Tibial nerve (tissue), 4 donors: Measurements from ENCODE around the gene MEX3D. TPM values are rescaled to one million over a fixed set of nuclear protein-coding genes. Genes with fewer than 3 reads are reported as not detected.

ENCODE experiments used
- DNase-seq, 2 donors: peaks; one replicate each; pipeline ENCODE4 v3.0.0-alpha.2; 2019; ENCODE audit warnings: low spot score in 2 of 2
- H3K27ac ChIP-seq, 4 donors: fragments of 200-600 bp; sonication (generic) in 3 of 4; one replicate each; pipeline ENCODE4 v1.5.1; 2017 to 2019; ENCODE audit warnings: mild to moderate bottlenecking in 1 of 4
- H3K27me3 ChIP-seq, 2 donors: fragments of 200-600 bp; sonication (generic) in 1 of 2; one replicate each; pipeline versions ENCODE4 v1.5.1 to v1.6.0; 2017 to 2019
- H3K36me3 ChIP-seq, 3 donors: fragments of 200-600 bp; sonication (generic); one replicate each; pipeline ENCODE4 v1.5.1; 2018 to 2019
- H3K4me1 ChIP-seq, 4 donors: fragments of 200-600 bp; sonication (generic) in 3 of 4; one replicate each; pipeline ENCODE4 v1.5.1; 2017 to 2019
- H3K4me3 ChIP-seq, 4 donors: fragments of 200-600 bp; sonication (generic) in 3 of 4; one replicate each; pipeline ENCODE4 v1.5.1; 2017 to 2019; ENCODE audit warnings: mild to moderate bottlenecking in 1 of 4, moderate library complexity in 1 of 4
- H3K9me3 ChIP-seq, 4 donors: fragments of 200-600 bp; sonication (generic) in 3 of 4; one replicate each; pipeline ENCODE4 v1.5.1; 2017 to 2019
- CTCF ChIP-seq, 5 experiments: fragments of 200-600 bp in 3 of 5; fragments of 450-650 bp in 2 of 5; sonication (generic) in 3 of 5; IDR thresholded peaks; one replicate each; pipeline ENCODE4 v1.5.1; 2016 to 2019; ENCODE audit warnings: antibody characterized with exemption in 5 of 5, mild to moderate bottlenecking in 3 of 5, moderate library complexity in 2 of 5
- EP300 ChIP-seq, 2 donors: sonication (generic); formaldehyde crosslinking; IDR thresholded peaks; one replicate each; pipeline ENCODE4 v1.6.1; 2017; ENCODE audit warnings: antibody characterized with exemption in 2 of 2, mild to moderate bottlenecking in 1 of 2
- POLR2A ChIP-seq, 2 donors: fragments of 450-650 bp; IDR thresholded peaks; one replicate each; pipeline ENCODE4 v1.6.1; 2017; ENCODE audit warnings: antibody characterized with exemption in 2 of 2, mild to moderate bottlenecking in 2 of 2, moderate library complexity in 2 of 2
- WGBS, 2 donors: methylation state at CpG; one replicate each; pipeline ENCODE4 v1.1.5; 2018; 5-methylcytosine and 5-hydroxymethylcytosine counted together
- total RNA-seq, 4 donors: library from RNA; depleted of rRNA; stranded (reverse); fragments of >200 nt; gene quantifications; one replicate each; pipeline ENCODE4 v1.1.0, GENCODE V29; 2016

The MEX3D gene
- total RNA-seq, 4 donors from 2014 or later, result 19.4 to 32.7 (median 27.4) TPM

DNA sequence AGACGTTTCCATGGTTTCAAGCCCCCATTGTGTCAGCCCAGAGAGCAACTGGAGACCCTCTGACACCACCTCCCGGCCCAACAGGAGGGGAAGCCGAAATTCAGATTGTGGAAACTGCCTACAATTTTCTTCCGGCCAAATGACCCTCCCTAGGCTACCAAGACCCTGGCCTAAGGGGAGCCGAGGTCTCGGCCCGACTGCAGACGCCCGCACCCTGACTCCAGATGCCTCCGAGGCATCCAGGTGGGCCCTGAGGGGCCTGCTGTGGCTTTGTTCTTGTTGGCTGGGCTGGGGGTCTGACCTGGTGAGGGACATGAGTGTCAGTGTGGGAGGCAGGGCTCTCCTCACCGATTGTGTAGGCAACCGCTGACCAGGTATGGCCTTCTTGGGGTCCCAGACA lies 9.6 kb downstream of the MEX3D start:
- 72% methylated on average over 12 of the region's 12 CpGs for WGBS, 2 donors
- Histone ChIP-seq H3K27ac (no peak overlapping the region), H3K9me3 (no peaks in the 10 kb centered on the region), H3K4me3 (no peak overlapping the region), H3K27me3 (no peaks in the 10 kb centered on the region), H3K4me1 (peaks cover 0 to 16% (median 0%) of the 10 kb centered on the region in 4 donors), H3K36me3 (peaks cover 0 to 36% (median 2%) of the 10 kb centered on the region in 3 donors)
- no peak for DNase-seq
- no peak for TF ChIP-seq POLR2A (IDR thresholded peaks at IDR 0.05)
- TF ChIP-seq CTCF (IDR thresholded peaks at IDR 0.05), result no peak
- no peak for TF ChIP-seq EP300 (IDR thresholded peaks at IDR 0.05)

DNA sequence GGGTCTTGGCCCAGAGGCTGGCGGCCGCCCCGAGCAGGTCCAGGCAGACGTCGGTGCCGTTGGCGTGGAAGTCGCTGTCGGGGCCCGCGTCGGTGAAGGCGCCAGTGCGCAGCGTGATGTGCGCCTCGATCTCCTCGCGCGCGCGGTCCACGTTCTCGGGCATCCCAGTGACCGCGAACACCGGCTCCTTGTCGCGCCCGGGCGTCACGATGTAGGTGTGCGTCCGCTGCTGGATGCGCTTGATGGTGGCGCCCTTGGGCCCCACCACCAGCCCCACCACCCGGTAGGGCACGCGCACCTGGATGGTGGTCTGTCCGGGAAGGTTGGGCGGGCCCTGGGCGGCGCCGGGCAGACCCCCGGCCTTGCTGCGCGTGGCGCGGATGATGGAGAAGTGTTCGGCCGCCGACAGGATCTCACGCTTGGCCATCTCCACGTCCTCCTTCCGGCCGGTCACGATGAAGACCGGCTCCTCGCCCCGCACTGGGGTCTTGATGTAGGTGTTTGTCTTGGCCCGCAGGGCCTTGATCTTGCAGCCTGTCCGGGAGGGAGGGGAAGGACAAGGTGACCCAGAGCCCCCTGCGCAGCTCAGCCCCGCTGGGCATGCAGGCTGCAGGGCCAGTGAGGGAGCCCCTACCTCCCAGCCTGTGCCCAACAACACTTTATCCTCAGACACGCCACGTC lies 11.6 kb downstream of the MEX3D start:
- TF ChIP-seq POLR2A (IDR thresholded peaks at IDR 0.05), result no peak
- Histone ChIP-seq H3K27me3 (no peaks in the 10 kb centered on the region), H3K27ac (no peak overlapping the region), H3K4me1 (peaks cover 0 to 16% (median 0%) of the 10 kb centered on the region in 4 donors), H3K36me3 (peaks cover 0 to 25% (median 2%) of the 10 kb centered on the region in 3 donors), H3K9me3 (no peaks in the 10 kb centered on the region), H3K4me3 (no peak overlapping the region)
- 93 to 94% methylated on average over 57 to 65 of the region's 66 CpGs for WGBS, 2 donors
- no peak for DNase-seq

- Histone ChIP-seq H3K36me3 (peaks cover 0 to 25% (median 2%) of the 10 kb centered on the region in 3 donors), H3K4me1 (peaks cover 0 to 8% (median 0%) of the 10 kb centered on the region in 4 donors), H3K9me3 (no peaks in the 10 kb centered on the region), H3K4me3 (no peak overlapping the region), H3K27me3 (no peaks in the 10 kb centered on the region), H3K27ac (no peak overlapping the region)
- DNase-seq, result no peak
- WGBS, 2 donors, result 90 to 95% methylated on average over 82 to 87 of the region's 121 CpGs
- TF ChIP-seq EP300 (IDR thresholded peaks at IDR 0.05) (no peak), CTCF (IDR thresholded peaks at IDR 0.05) (no peak)
These were observed 12.4 kb downstream of the MEX3D start for GRCh38 chr19:1555487-1556389.

DNA sequence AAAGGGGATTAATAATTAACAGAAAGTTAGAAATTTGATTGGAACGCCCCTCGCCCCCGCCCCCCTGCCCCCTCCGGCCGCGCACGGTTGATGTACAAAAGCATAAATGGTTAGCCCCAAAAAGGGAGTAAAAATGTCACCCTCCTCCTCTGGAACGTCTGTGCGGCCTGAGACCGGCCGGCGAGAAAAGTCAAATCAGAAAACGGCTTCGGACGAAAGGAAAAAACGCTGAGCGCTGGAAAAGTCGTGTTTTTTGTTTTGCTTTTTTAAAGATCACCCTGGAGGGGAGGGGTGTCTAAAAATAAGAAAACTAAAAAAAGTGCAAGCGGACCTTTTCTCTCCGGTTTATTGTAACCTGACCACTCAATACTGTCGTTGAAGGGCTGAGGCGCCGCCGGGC lies 13.2 kb downstream of the MEX3D start:
- Histone ChIP-seq H3K4me1 (no peaks in the 10 kb centered on the region), H3K4me3 (no peak overlapping the region), H3K36me3 (peaks cover 0 to 25% (median 2%) of the 10 kb centered on the region in 3 donors), H3K27me3 (no peaks in the 10 kb centered on the region), H3K27ac (no peak overlapping the region), H3K9me3 (no peaks in the 10 kb centered on the region)
- DNase-seq, result no peak
- TF ChIP-seq EP300 (IDR thresholded peaks at IDR 0.05) (no peak), POLR2A (IDR thresholded peaks at IDR 0.05) (no peak), CTCF (IDR thresholded peaks at IDR 0.05) (no peak)
- WGBS, 2 donors, result 80 to 85% methylated on average over 24 of the region's 24 CpGs

- no peak overlapping the region for H3K27ac ChIP-seq
- H3K36me3 ChIP-seq, result peaks cover 0 to 25% (median 2%) of the 10 kb centered on the region in 3 donors
- H3K9me3 ChIP-seq, result no peaks in the 10 kb centered on the region
- no peak for TF ChIP-seq POLR2A (IDR thresholded peaks at IDR 0.05)
- no peaks in the 10 kb centered on the region for H3K27me3 ChIP-seq
- no peak overlapping the region for H3K4me3 ChIP-seq
- WGBS, 2 donors, result 81 to 84% methylated on average over 10 of the region's 10 CpGs
- no peaks in the 10 kb centered on the region for H3K4me1 ChIP-seq
- no peak for DNase-seq
These were observed 14.7 kb downstream of the MEX3D start for GRCh38 chr19:1553415-1553814.
